ENCODE measurements around the gene FAM114A2.
A peak's percentile ranks its signal among the peaks of the same experiment; 100 is the strongest.
"Not testable (repeated sequence)": the region's sequence is repeated elsewhere in the genome, so short reads cannot be mapped to it uniquely, and the experiment has no call there.

Gene FAM114A2

GRCh38 chr5:154038707-154039457 is at the start of gene FAM114A2, which contains the start of gene MFAP3:
Gene FAM114A2, minus strand, starts transcription at chr5:154038910. Its CDS starts 3,957 bp downstream, at chr5:154034953.
Gene MFAP3, plus strand, starts transcription at chr5:154038967. Its CDS starts 10,756 bp downstream, at chr5:154049723.
- DNase-seq (ENCODE audit: low read depth, low spot score): peak; percentile 78

- no peak for DNase-seq (ENCODE audit: low read depth, low spot score)
Observed at GRCh38 chr5:154087260-154087659, 48.5 kb upstream of the FAM114A2 start.

- DNase-seq (ENCODE audit: low read depth, low spot score): no peak
Observed at GRCh38 chr5:154086641-154087040, 47.9 kb upstream of the FAM114A2 start.

- DNase-seq (ENCODE audit: low read depth, low spot score): no peak
Observed at GRCh38 chr5:154086146-154086545, 47.4 kb upstream of the FAM114A2 start.

GRCh38 chr5:154084062-154084639 is 45.4 kb upstream of the FAM114A2 start:
- no peak for DNase-seq (ENCODE audit: low read depth, low spot score)

GRCh38 chr5:154081246-154081645 is 42.5 kb upstream of the FAM114A2 start:
- DNase-seq (ENCODE audit: low read depth, low spot score): no peak

GRCh38 chr5:154078272-154078671 is 39.6 kb upstream of the FAM114A2 start:
- no peak for DNase-seq (ENCODE audit: low read depth, low spot score)

- DNase-seq (ENCODE audit: low read depth, low spot score): no peak
Observed at GRCh38 chr5:154077696-154078095, 39.0 kb upstream of the FAM114A2 start.

- no peak for DNase-seq (ENCODE audit: low read depth, low spot score)
Observed at GRCh38 chr5:154076240-154076922, 37.7 kb upstream of the FAM114A2 start.

- peak; percentile 58 for DNase-seq (ENCODE audit: low read depth, low spot score)
Observed at GRCh38 chr5:154072414-154073171, 33.9 kb upstream of the FAM114A2 start.

GRCh38 chr5:154071799-154072413 is 33.2 kb upstream of the FAM114A2 start:
- DNase-seq (ENCODE audit: low read depth, low spot score): no peak

- DNase-seq (ENCODE audit: low read depth, low spot score): not testable (repeated sequence)
Observed at GRCh38 chr5:154069854-154070253, 31.1 kb upstream of the FAM114A2 start.

- DNase-seq (ENCODE audit: low read depth, low spot score): no peak
Observed at GRCh38 chr5:154065971-154066370, 27.3 kb upstream of the FAM114A2 start.

- DNase-seq (ENCODE audit: low read depth, low spot score): no peak
Observed at GRCh38 chr5:154063372-154063771, 24.7 kb upstream of the FAM114A2 start.

GRCh38 chr5:154060606-154061005 is 21.9 kb upstream of the FAM114A2 start:
- DNase-seq (ENCODE audit: low read depth, low spot score): no peak

- DNase-seq (ENCODE audit: low read depth, low spot score): no peak
Observed at GRCh38 chr5:154059583-154059982, 20.9 kb upstream of the FAM114A2 start.

- no peak for DNase-seq (ENCODE audit: low read depth, low spot score)
Observed at GRCh38 chr5:154059039-154059430, 20.3 kb upstream of the FAM114A2 start.

GRCh38 chr5:154058055-154059038 is 19.6 kb upstream of the FAM114A2 start:
- no peak for DNase-seq (ENCODE audit: low read depth, low spot score)

GRCh38 chr5:154055201-154055600 is 16.5 kb upstream of the FAM114A2 start:
- DNase-seq (ENCODE audit: low read depth, low spot score): no peak

GRCh38 chr5:154053468-154053867 is 14.8 kb upstream of the FAM114A2 start:
- DNase-seq (ENCODE audit: low read depth, low spot score): no peak
